Esophagus squamous epithelium (tissue), 5 donors: Measurements from ENCODE around the gene NPHP4. TPM values are rescaled to one million over a fixed set of nuclear protein-coding genes. Genes with fewer than 3 reads are reported as not detected.

Experiments used
- DNase-seq: peaks from one replicate; lab custom pipeline; 2025; lab: John Stamatoyannopoulos, UW
- H3K27ac ChIP-seq, 4 donors: fragments of 200-600 bp; sonication (generic); one replicate each; pipeline ENCODE4 v1.5.1; 2016 to 2019; ENCODE audit warnings: mild to moderate bottlenecking in 1 of 4
- H3K27me3 ChIP-seq, 4 donors: fragments of 200-600 bp; sonication (generic); 1 replicate in 3 of 4; 2 replicates in 1 of 4; pipeline versions ENCODE4 v1.5.1 to v1.6.0; 2017 to 2021; ENCODE audit warnings: antibody characterized with exemption in 1 of 4
- H3K36me3 ChIP-seq, 3 donors: fragments of 200-600 bp; sonication (generic); one replicate each; pipeline ENCODE4 v1.5.1; 2016 to 2019
- H3K4me1 ChIP-seq, 3 donors: fragments of 200-600 bp; sonication (generic); one replicate each; pipeline ENCODE4 v1.5.1; 2017 to 2019
- H3K4me3 ChIP-seq, 4 donors: fragments of 200-600 bp; sonication (generic); 1 replicate in 3 of 4; 2 replicates in 1 of 4; pipeline ENCODE4 v1.5.1; 2016 to 2019; ENCODE audit warnings: mild to moderate bottlenecking in 2 of 4, moderate library complexity in 1 of 4
- H3K9me3 ChIP-seq, 3 donors: fragments of 200-600 bp; sonication (generic); one replicate each; pipeline ENCODE4 v1.5.1; 2016 to 2019
- CTCF ChIP-seq, 6 experiments: fragments of 450-650 bp in 4 of 6; fragments of 200-600 bp in 2 of 6; sonication (generic) in 2 of 6; IDR thresholded peaks; one replicate each; pipeline ENCODE4 v1.5.1; 2016 to 2019; ENCODE audit warnings: antibody characterized with exemption in 6 of 6, mild to moderate bottlenecking in 4 of 6, moderate library complexity in 4 of 6
- POLR2A ChIP-seq, 4 donors: fragments of 450-650 bp; IDR thresholded peaks; one replicate each; pipeline ENCODE4 v1.6.1; 2017; ENCODE audit warnings: antibody characterized with exemption in 4 of 4, mild to moderate bottlenecking in 4 of 4, moderate library complexity in 3 of 4
- WGBS, 2 donors: methylation state at CpG; one replicate each; pipeline ENCODE4 v1.1.5; 2018; 5-methylcytosine and 5-hydroxymethylcytosine counted together
- intact Hi-C: fragments of 100-400 bp; cut with DNase I; formaldehyde crosslinking; loops from one replicate; pipeline ENCODE4 v1.15.0; 2022
- total RNA-seq, 4 donors: library from RNA; depleted of rRNA; stranded (reverse); fragments of >200 nt; gene quantifications; one replicate each; pipeline ENCODE4 v1.1.0, GENCODE V29; 2016
- donor health status: DM: yes; HTN: yes; CAD: no.

The NPHP4 gene
- total RNA-seq, 4 donors from 2014 or later, result 2.4 to 8.8 (median 5.3) TPM

- DNase-seq, result no peak
- intact Hi-C loops, result no loop called here
- Histone ChIP-seq H3K4me1 (no peaks in the 10 kb centered on the region), H3K27ac (no peak overlapping the region), H3K27me3 (no peaks in the 10 kb centered on the region), H3K4me3 (no peak overlapping the region), H3K9me3 (no peaks in the 10 kb centered on the region), H3K36me3 (peaks cover 0 to 64% (median 0%) of the 10 kb centered on the region in 3 donors)
- TF ChIP-seq CTCF (IDR thresholded peaks at IDR 0.05), result no peak
- TF ChIP-seq POLR2A (IDR thresholded peaks at IDR 0.05), result no peak
- WGBS, 2 donors, result 88 to 94% methylated on average over 13 to 15 of the region's 23 CpGs
Observed at GRCh38 chr1:5887349-5887970, 104.8 kb downstream of the NPHP4 start.

GRCh38 chr1:5886541-5887348 is 105.5 kb downstream of the NPHP4 start:
- H3K36me3 ChIP-seq, result peaks cover 0 to 66% (median 0%) of the 10 kb centered on the region in 3 donors

GRCh38 chr1:5886140-5886483 is 106.1 kb downstream of the NPHP4 start:
- Histone ChIP-seq H3K27me3 (no peaks in the 10 kb centered on the region), H3K9me3 (no peaks in the 10 kb centered on the region), H3K4me1 (no peaks in the 10 kb centered on the region), H3K4me3 (no peak overlapping the region), H3K36me3 (peaks cover 0 to 66% (median 0%) of the 10 kb centered on the region in 3 donors), H3K27ac (no peak overlapping the region)
- no peak for DNase-seq
- intact Hi-C loops, result no loop called here
- TF ChIP-seq POLR2A (IDR thresholded peaks at IDR 0.05), result no peak
- no peak for TF ChIP-seq CTCF (IDR thresholded peaks at IDR 0.05)
- 89 to 93% methylated on average over 8 of the region's 10 CpGs for WGBS, 2 donors

More at GRCh38 chr1:5886541-5887348, 105.5 kb downstream of the NPHP4 start:
- Histone ChIP-seq H3K4me3 (no peak overlapping the region), H3K9me3 (no peaks in the 10 kb centered on the region), H3K27me3 (no peaks in the 10 kb centered on the region), H3K27ac (no peak overlapping the region), H3K4me1 (no peaks in the 10 kb centered on the region)
- no peak for TF ChIP-seq CTCF (IDR thresholded peaks at IDR 0.05)
- TF ChIP-seq POLR2A (IDR thresholded peaks at IDR 0.05), result no peak
- no peak for DNase-seq
- 95 to 98% methylated on average over 4 to 9 of the region's 25 CpGs for WGBS, 2 donors
- intact Hi-C loops, result no loop called here

DNA sequence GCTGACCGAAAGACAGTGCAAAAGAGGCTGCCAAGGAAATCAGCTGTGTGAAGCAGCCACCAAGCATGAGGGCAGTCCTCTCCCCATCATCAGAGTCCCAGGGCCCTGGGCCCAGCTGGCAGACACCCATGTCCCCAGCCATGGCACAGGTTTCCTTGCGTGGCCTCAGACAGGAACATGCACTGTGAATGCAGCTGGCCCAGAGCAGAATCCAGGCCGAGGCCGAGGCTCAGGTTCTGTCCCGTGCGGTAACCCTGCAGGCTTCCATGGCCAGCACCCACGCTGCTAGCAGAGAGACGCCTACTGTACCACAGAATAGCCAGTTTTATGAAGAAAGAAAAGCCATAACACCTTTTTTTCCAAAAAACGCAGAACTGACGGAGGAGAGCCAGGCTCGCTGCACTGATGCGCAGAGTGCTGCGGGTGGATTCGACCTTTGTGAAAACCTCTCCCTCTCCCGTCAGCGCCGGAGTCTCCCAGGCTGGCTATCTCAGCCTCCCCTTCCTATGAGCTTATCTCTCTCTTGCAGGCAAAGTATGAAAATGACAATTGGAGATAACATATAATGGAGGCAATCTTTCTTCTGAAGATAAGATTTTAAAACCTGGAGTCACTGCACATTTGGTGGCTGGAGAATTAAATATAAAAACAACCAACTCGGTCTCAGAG is 106.6 kb downstream of the NPHP4 start:
- H3K4me3 ChIP-seq, result no peak overlapping the region
- 93% methylated on average over 3 to 18 of the region's 18 CpGs for WGBS, 2 donors
- TF ChIP-seq CTCF (IDR thresholded peaks at IDR 0.05) (no peak), POLR2A (IDR thresholded peaks at IDR 0.05) (no peak)
- H3K27ac ChIP-seq, result no peak overlapping the region
- no peak for DNase-seq
- no peaks in the 10 kb centered on the region for H3K4me1 ChIP-seq
- H3K27me3 ChIP-seq, result no peaks in the 10 kb centered on the region
- H3K9me3 ChIP-seq, result peaks cover 0 to 3% (median 0%) of the 10 kb centered on the region in 3 donors
- H3K36me3 ChIP-seq, result peaks cover 0 to 67% (median 0%) of the 10 kb centered on the region in 3 donors
- intact Hi-C loops, result no loop called here

- Histone ChIP-seq H3K9me3 (peaks cover 0 to 14% (median 0%) of the 10 kb centered on the region in 3 donors), H3K4me1 (no peaks in the 10 kb centered on the region), H3K36me3 (peaks cover 0 to 71% (median 1%) of the 10 kb centered on the region in 3 donors), H3K27ac (no peak overlapping the region), H3K4me3 (no peak overlapping the region), H3K27me3 (no peaks in the 10 kb centered on the region)
- WGBS, 2 donors, result 87 to 95% methylated on average over 10 to 12 of the region's 13 CpGs
- no peak for DNase-seq
- TF ChIP-seq POLR2A (IDR thresholded peaks at IDR 0.05), result no peak
- no peak for TF ChIP-seq CTCF (IDR thresholded peaks at IDR 0.05)
- intact Hi-C loops, result no loop called here
Observed at GRCh38 chr1:5884110-5884509, 108.1 kb downstream of the NPHP4 start.
